WTC11 (cell line): Measurements from ENCODE around the gene FRMD4A. TPM values are rescaled to one million over a fixed set of nuclear protein-coding genes. Genes with fewer than 3 reads are reported as not detected.

Experiments
- ATAC-seq: fragments of 200-7000 bp; cut with Tn5 transposase; 2 replicates; pipeline ENCODE4 v1.10.0; 2021; ENCODE audit warnings: mild to moderate bottlenecking, moderate library complexity
- CTCF ChIA-PET: fragments of 300-600 bp; sonication (Branson Sonifier 250); formaldehyde crosslinking; loops from one replicate; lab custom pipeline; 2021; ENCODE audit warnings: antibody characterized with exemption; lab: Charles Lee
- POLR2A ChIA-PET: fragments of 350-600 bp; sonication (Branson Sonifier 250); formaldehyde crosslinking; loops from one replicate; lab custom pipeline; 2021; ENCODE audit warnings: antibody characterized with exemption; lab: Charles Lee
- DNase-seq: peaks from one replicate; pipeline ENCODE4 v3.0.0; 2021; ENCODE audit warnings: low spot score
- H3K27ac Mint-ChIP-seq: 2 replicates; pipeline ENCODE4 v1.8.0; 2021; ENCODE audit warnings: mixed read lengths
- H3K27me3 Mint-ChIP-seq: 2 replicates; pipeline ENCODE4 v1.8.0; 2021; ENCODE audit warnings: low read depth, mild to moderate bottlenecking, moderate library complexity, mixed read lengths
- H3K36me3 Mint-ChIP-seq: 2 replicates; pipeline ENCODE4 v1.8.0; 2021; ENCODE audit warnings: mixed read lengths
- H3K4me1 Mint-ChIP-seq: 2 replicates; pipeline ENCODE4 v1.8.0; 2022; ENCODE audit warnings: mixed read lengths
- H3K4me3 Mint-ChIP-seq: 2 replicates; pipeline ENCODE4 v1.8.0; 2021; ENCODE audit warnings: mild to moderate bottlenecking, moderate library complexity, mixed read lengths
- H3K9me3 Mint-ChIP-seq: 2 replicates; pipeline ENCODE4 v1.8.0; 2021; ENCODE audit warnings: mixed read lengths
- ATF1 ChIP-seq: sonication (generic); formaldehyde crosslinking; IDR thresholded peaks from 2 replicates; pipeline ENCODE4 v1.8.1; 2023; ENCODE audit warnings: mild to moderate bottlenecking, moderate library complexity, missing genetic modification reagents
- CREB1 ChIP-seq: sonication (generic); formaldehyde crosslinking; IDR thresholded peaks from 2 replicates; pipeline ENCODE4 v1.8.0; 2023; ENCODE audit warnings: mild to moderate bottlenecking, missing genetic modification reagents
- EMX1 ChIP-seq: fragments of 250-450 bp; sonication (Bioruptor Pico); IDR thresholded peaks from 2 replicates; pipeline ENCODE4 v1.8.0; 2021; ENCODE audit warnings: mild to moderate bottlenecking
- FOXJ3 ChIP-seq: sonication (generic); formaldehyde crosslinking; IDR thresholded peaks from 2 replicates; pipeline ENCODE4 v1.9.0; 2021; ENCODE audit warnings: missing genetic modification reagents, mild to moderate bottlenecking, borderline replicate concordance
- FOXK1 ChIP-seq: sonication (generic); formaldehyde crosslinking; IDR thresholded peaks from 2 replicates; pipeline ENCODE4 v1.8.0; 2022; ENCODE audit warnings: mild to moderate bottlenecking, moderate library complexity, missing genetic modification reagents
- HMGA2 ChIP-seq: fragments of 250-450 bp; sonication (Bioruptor Pico); IDR thresholded peaks from 2 replicates; pipeline ENCODE4 v1.4.0; 2021; ENCODE audit warnings: mild to moderate bottlenecking, moderate library complexity
- KAT7 ChIP-seq: sonication (generic); formaldehyde crosslinking; IDR thresholded peaks from 2 replicates; pipeline ENCODE4 v1.8.1; 2023; ENCODE audit warnings: missing genetic modification reagents, mild to moderate bottlenecking, borderline replicate concordance
- MYBL2 ChIP-seq: sonication (generic); formaldehyde crosslinking; IDR thresholded peaks from 2 replicates; pipeline ENCODE4 v1.8.1; 2023; ENCODE audit warnings: mild to moderate bottlenecking, moderate library complexity, missing genetic modification reagents
- SOX15 ChIP-seq: fragments of 250-450 bp; sonication (Bioruptor Pico); IDR thresholded peaks from 2 replicates; pipeline ENCODE4 v1.9.0; 2021; ENCODE audit warnings: mild to moderate bottlenecking
- SP1 ChIP-seq: sonication (generic); formaldehyde crosslinking; conservative IDR thresholded peaks from 2 replicates; pipeline ENCODE4 v1.8.1; 2022; ENCODE audit warnings: missing genetic modification reagents
- TP53 ChIP-seq: sonication (generic); formaldehyde crosslinking; IDR thresholded peaks from 2 replicates; pipeline ENCODE4 v1.8.1; 2023; ENCODE audit warnings: mild to moderate bottlenecking, missing genetic modification reagents
- ZNF219 ChIP-seq: sonication (generic); formaldehyde crosslinking; IDR thresholded peaks from 2 replicates; pipeline ENCODE4 v1.8.0; 2023; ENCODE audit warnings: missing genetic modification reagents, mild to moderate bottlenecking, borderline replicate concordance
- total RNA-seq: library from RNA; stranded (reverse); gene quantifications from 3 replicates; pipeline ENCODE4 v1.2.3, GENCODE V29; 2021
- TF ChIP-seq, protein P1 (sequence below): sonication (generic); formaldehyde crosslinking; IDR thresholded peaks from 2 replicates; pipeline ENCODE4 v1.8.1; 2023; ENCODE audit warnings: mild to moderate bottlenecking, missing genetic modification reagents
- TF ChIP-seq, protein P2 (sequence below): fragments of 250-450 bp; sonication (Bioruptor Pico); IDR thresholded peaks from 2 replicates; pipeline ENCODE4 v1.9.0; 2021; ENCODE audit warnings: moderate library complexity, mild to moderate bottlenecking, inconsistent platforms, borderline replicate concordance
- TF ChIP-seq, protein P3 (sequence below): sonication (generic); formaldehyde crosslinking; IDR thresholded peaks from 2 replicates; pipeline ENCODE4 v1.8.1; 2022; ENCODE audit warnings: mild to moderate bottlenecking, moderate library complexity, missing genetic modification reagents
- TF ChIP-seq, protein P4 (sequence below): sonication (generic); formaldehyde crosslinking; IDR thresholded peaks from 2 replicates; pipeline ENCODE4 v1.8.1; 2023; ENCODE audit warnings: mild to moderate bottlenecking, missing genetic modification reagents
- TF ChIP-seq, protein P5 (sequence below): sonication (generic); formaldehyde crosslinking; IDR thresholded peaks from 2 replicates; pipeline ENCODE4 v1.8.1; 2023; ENCODE audit warnings: mild to moderate bottlenecking, missing genetic modification reagents, borderline replicate concordance
- TF ChIP-seq, protein P6 (sequence below): fragments of 250-450 bp; sonication (Bioruptor Pico); conservative IDR thresholded peaks from 2 replicates; pipeline ENCODE4 v1.9.0; 2021; ENCODE audit warnings: mild to moderate bottlenecking
- TF ChIP-seq, protein P7 (sequence below): sonication (generic); formaldehyde crosslinking; IDR thresholded peaks from 2 replicates; pipeline ENCODE4 v1.8.0; 2022; ENCODE audit warnings: mild to moderate bottlenecking, missing genetic modification reagents
- TF ChIP-seq, protein P8 (sequence below): sonication (generic); formaldehyde crosslinking; IDR thresholded peaks from 2 replicates; pipeline ENCODE4 v1.8.0; 2023; ENCODE audit warnings: mild to moderate bottlenecking, missing genetic modification reagents

Gene FRMD4A
- total RNA-seq, 1 experiment from 2014 or later, result 35.5 TPM

DNA sequence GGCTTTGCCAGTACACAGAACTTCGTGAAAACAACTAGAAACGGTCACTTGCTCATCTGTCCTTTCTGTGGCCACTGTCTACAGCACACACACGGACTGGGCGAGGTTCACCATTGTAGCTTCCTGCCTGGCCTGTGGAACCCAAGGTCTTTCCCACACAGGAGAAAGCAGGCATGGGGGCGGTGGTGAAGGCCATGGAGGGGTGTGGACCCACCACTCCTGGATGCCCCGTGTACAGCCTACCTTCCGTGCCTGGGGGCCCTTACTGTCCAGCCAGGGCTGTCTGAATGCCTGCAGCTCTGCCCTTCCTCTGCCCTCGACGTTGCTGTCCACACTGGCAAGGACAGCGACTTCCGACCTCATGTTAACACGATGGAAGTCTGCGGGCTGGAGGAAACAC lies 635.1 kb downstream of the FRMD4A start (continued):
- TF ChIP-seq ZNF219, result no peak
- TF ChIP-seq ATF1 (CRISPR knock-in tag), result no peak
- no peak for TF ChIP-seq TP53 (CRISPR knock-in tag)
- TF ChIP-seq SP1, result no peak
- TF ChIP-seq, protein P1, sequence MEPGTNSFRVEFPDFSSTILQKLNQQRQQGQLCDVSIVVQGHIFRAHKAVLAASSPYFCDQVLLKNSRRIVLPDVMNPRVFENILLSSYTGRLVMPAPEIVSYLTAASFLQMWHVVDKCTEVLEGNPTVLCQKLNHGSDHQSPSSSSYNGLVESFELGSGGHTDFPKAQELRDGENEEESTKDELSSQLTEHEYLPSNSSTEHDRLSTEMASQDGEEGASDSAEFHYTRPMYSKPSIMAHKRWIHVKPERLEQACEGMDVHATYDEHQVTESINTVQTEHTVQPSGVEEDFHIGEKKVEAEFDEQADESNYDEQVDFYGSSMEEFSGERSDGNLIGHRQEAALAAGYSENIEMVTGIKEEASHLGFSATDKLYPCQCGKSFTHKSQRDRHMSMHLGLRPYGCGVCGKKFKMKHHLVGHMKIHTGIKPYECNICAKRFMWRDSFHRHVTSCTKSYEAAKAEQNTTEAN, result no peak
- TF ChIP-seq, protein P2, sequence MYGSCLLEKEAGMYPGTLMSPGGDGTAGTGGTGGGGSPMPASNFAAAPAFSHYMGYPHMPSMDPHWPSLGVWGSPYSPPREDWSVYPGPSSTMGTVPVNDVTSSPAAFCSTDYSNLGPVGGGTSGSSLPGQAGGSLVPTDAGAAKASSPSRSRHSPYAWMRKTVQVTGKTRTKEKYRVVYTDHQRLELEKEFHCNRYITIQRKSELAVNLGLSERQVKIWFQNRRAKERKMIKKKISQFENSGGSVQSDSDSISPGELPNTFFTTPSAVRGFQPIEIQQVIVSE (CRISPR knock-in tag), result no peak
- no peak for TF ChIP-seq SOX15 (CRISPR knock-in tag)
- no peak for TF ChIP-seq FOXJ3 (CRISPR knock-in tag)
- TF ChIP-seq, all 79 proteins: peak for 0

DNA sequence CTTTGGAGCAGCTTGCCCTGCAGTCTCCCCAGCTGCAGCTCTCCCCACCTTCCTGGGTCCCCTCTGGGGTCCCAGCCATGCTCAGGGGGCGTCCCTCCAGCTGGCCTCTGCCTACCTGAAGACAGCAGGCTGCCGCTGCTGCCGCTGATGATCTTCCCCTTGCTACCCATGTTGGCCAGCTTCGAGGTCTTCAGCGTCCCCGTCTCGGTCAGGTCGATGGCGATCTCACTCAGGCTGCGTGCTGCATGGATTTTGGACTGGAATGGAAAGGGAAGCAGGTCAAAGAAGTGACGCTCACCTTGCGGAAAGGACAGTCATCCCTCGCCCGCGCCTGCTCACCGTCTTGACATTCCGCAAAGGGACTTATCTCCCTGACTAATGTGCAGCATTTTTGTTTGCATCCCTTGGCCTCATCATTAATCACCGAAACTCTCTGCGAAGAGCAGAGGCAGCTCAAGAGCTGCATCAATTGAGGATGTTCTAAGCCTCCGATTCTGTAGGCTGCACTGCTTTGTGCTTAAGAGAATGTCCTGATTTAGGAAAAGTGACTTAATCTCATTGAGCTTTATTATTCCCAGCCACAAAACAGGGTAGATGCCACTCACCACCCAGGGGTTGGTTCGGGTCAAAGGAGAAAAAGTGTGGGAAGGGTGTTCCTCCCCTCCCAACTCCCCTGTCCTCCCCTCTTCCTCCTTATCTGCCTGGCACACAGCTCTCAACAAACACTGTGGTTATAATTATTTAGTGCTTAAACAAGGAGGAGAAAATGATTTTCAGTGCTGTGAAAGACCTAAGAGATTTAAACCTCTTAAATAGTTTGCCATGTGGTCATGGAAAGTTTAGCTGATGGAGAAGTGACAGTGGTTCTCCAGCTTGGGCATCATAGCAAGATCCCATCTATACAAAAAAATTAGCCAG lies 636.7 kb downstream of the FRMD4A start:
- H3K4me1 Mint-ChIP-seq, result peaks cover 19% of the 10 kb centered on the region
- POLR2A ChIA-PET, result no interaction called here
- H3K36me3 Mint-ChIP-seq, result peaks cover 43% of the 10 kb centered on the region
- ATAC-seq, result no peak
- peak overlapping the region; percentile 44 for H3K27ac Mint-ChIP-seq
- DNase-seq, result no peak
- no peaks in the 10 kb centered on the region for H3K9me3 Mint-ChIP-seq
- no peak overlapping the region for H3K4me3 Mint-ChIP-seq
- TF ChIP-seq CREB1 (CRISPR knock-in tag) (no peak), KAT7 (CRISPR knock-in tag) (no peak), EMX1 (CRISPR knock-in tag) (no peak), FOXK1 (no peak), HMGA2 (no peak), MYBL2 (CRISPR knock-in tag) (no peak)
- TF ChIP-seq, protein P3, sequence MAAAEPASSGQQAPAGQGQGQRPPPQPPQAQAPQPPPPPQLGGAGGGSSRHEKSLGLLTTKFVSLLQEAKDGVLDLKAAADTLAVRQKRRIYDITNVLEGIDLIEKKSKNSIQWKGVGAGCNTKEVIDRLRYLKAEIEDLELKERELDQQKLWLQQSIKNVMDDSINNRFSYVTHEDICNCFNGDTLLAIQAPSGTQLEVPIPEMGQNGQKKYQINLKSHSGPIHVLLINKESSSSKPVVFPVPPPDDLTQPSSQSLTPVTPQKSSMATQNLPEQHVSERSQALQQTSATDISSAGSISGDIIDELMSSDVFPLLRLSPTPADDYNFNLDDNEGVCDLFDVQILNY (CRISPR knock-in tag), result no peak
- TF ChIP-seq, protein P4, sequence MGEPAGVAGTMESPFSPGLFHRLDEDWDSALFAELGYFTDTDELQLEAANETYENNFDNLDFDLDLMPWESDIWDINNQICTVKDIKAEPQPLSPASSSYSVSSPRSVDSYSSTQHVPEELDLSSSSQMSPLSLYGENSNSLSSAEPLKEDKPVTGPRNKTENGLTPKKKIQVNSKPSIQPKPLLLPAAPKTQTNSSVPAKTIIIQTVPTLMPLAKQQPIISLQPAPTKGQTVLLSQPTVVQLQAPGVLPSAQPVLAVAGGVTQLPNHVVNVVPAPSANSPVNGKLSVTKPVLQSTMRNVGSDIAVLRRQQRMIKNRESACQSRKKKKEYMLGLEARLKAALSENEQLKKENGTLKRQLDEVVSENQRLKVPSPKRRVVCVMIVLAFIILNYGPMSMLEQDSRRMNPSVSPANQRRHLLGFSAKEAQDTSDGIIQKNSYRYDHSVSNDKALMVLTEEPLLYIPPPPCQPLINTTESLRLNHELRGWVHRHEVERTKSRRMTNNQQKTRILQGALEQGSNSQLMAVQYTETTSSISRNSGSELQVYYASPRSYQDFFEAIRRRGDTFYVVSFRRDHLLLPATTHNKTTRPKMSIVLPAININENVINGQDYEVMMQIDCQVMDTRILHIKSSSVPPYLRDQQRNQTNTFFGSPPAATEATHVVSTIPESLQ, result no peak
- TF ChIP-seq, protein P5, sequence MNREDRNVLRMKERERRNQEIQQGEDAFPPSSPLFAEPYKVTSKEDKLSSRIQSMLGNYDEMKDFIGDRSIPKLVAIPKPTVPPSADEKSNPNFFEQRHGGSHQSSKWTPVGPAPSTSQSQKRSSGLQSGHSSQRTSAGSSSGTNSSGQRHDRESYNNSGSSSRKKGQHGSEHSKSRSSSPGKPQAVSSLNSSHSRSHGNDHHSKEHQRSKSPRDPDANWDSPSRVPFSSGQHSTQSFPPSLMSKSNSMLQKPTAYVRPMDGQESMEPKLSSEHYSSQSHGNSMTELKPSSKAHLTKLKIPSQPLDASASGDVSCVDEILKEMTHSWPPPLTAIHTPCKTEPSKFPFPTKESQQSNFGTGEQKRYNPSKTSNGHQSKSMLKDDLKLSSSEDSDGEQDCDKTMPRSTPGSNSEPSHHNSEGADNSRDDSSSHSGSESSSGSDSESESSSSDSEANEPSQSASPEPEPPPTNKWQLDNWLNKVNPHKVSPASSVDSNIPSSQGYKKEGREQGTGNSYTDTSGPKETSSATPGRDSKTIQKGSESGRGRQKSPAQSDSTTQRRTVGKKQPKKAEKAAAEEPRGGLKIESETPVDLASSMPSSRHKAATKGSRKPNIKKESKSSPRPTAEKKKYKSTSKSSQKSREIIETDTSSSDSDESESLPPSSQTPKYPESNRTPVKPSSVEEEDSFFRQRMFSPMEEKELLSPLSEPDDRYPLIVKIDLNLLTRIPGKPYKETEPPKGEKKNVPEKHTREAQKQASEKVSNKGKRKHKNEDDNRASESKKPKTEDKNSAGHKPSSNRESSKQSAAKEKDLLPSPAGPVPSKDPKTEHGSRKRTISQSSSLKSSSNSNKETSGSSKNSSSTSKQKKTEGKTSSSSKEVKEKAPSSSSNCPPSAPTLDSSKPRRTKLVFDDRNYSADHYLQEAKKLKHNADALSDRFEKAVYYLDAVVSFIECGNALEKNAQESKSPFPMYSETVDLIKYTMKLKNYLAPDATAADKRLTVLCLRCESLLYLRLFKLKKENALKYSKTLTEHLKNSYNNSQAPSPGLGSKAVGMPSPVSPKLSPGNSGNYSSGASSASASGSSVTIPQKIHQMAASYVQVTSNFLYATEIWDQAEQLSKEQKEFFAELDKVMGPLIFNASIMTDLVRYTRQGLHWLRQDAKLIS, result no peak
- TF ChIP-seq, protein P6, sequence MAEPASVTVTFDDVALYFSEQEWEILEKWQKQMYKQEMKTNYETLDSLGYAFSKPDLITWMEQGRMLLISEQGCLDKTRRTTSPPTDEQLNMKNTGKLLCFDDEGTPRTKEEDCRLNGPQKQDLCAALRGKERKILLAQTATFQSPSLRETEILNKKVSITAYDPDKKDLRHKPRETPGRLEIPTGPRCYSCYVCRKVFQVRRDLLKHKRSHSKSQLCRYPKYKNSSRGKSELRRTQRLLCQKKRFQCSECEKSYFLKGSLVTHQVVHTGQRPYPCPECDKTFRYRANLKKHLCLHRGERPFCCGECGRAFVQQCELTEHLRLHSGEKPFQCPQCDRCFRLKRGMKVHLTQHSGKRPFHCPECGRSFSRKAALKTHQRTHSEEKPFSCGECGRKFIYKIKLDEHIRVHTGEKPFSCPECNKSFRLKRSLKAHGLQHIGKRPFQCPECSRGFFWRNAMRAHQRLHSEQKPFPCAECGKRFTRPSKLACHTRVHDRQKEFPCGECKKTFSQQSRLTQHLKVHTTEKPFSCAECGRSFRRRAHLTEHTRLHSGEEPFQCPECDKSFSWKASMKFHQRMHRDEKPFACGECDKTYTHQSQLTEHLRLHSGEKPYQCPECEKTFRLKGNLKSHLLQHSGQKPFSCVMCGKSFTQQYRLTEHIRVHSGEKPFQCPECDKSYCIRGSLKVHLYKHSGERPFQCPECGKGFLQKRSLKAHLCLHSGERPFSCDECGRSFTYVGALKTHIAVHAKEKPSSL, result no peak
- TF ChIP-seq, protein P7, sequence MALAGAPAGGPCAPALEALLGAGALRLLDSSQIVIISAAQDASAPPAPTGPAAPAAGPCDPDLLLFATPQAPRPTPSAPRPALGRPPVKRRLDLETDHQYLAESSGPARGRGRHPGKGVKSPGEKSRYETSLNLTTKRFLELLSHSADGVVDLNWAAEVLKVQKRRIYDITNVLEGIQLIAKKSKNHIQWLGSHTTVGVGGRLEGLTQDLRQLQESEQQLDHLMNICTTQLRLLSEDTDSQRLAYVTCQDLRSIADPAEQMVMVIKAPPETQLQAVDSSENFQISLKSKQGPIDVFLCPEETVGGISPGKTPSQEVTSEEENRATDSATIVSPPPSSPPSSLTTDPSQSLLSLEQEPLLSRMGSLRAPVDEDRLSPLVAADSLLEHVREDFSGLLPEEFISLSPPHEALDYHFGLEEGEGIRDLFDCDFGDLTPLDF (CRISPR knock-in tag), result no peak
- TF ChIP-seq, protein P8, sequence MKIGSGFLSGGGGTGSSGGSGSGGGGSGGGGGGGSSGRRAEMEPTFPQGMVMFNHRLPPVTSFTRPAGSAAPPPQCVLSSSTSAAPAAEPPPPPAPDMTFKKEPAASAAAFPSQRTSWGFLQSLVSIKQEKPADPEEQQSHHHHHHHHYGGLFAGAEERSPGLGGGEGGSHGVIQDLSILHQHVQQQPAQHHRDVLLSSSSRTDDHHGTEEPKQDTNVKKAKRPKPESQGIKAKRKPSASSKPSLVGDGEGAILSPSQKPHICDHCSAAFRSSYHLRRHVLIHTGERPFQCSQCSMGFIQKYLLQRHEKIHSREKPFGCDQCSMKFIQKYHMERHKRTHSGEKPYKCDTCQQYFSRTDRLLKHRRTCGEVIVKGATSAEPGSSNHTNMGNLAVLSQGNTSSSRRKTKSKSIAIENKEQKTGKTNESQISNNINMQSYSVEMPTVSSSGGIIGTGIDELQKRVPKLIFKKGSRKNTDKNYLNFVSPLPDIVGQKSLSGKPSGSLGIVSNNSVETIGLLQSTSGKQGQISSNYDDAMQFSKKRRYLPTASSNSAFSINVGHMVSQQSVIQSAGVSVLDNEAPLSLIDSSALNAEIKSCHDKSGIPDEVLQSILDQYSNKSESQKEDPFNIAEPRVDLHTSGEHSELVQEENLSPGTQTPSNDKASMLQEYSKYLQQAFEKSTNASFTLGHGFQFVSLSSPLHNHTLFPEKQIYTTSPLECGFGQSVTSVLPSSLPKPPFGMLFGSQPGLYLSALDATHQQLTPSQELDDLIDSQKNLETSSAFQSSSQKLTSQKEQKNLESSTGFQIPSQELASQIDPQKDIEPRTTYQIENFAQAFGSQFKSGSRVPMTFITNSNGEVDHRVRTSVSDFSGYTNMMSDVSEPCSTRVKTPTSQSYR (CRISPR knock-in tag), result no peak
- CTCF ChIA-PET, result interaction anchor here (0.6 kb wide), 1 partner anchor 15 kb away, joined by 3 read pairs; no protein-coding TSS in a partner anchor
- no peaks in the 10 kb centered on the region for H3K27me3 Mint-ChIP-seq
